Activated T-cell treated with anti-CD3 and anti-CD28 coated beads for 4 hours (primary cell): Measurements from ENCODE around the gene RNF112.
"Not testable (repeated sequence)": the region's sequence is repeated elsewhere in the genome, so short reads cannot be mapped to it uniquely, and the experiment has no call there.

Experiments
- DNase-seq: peaks from one replicate; pipeline ENCODE4 v3.0.0-alpha.2; 2020

The RNF112 gene

DNA sequence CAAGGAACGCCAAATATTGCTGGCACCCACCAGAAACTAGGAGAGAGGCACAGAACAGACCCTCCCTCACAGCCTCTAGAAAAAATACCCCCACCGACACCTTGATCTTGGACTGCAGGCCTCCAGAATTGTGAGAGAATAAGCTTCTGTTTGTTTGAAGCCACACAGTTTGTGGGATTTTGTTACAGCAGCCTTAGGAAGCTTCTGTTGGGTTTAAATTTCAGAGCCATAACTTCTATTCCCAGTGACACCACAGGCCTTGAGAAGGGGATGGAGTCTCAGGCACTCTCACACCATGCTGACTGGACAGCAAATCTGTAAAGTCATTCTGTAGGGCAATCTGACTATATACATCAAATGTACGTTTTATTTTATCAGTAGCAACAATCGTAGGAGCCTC lies 38.6 kb downstream of the RNF112 start:
- DNase-seq = no peak

DNA sequence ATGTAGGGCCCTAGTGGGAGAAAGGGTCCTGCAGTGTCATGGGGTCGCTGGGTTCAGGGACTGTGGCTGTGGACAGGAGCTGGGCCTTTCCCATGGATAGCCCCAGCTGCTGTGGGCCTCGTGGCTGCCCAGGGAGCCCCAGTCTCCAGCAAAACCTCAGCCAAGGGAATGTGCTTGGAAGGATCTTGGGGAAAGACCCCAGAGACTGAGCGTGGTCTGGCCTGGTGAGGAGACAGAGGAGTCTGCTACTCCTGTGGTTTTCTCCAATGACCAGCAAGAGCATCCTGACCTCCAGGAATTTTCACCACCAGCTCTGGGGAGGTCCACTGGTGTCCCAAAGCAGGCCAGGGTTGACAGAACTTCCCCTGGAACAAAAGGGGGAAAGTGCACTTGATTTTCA lies 42.3 kb downstream of the RNF112 start:
- DNase-seq = no peak

DNA sequence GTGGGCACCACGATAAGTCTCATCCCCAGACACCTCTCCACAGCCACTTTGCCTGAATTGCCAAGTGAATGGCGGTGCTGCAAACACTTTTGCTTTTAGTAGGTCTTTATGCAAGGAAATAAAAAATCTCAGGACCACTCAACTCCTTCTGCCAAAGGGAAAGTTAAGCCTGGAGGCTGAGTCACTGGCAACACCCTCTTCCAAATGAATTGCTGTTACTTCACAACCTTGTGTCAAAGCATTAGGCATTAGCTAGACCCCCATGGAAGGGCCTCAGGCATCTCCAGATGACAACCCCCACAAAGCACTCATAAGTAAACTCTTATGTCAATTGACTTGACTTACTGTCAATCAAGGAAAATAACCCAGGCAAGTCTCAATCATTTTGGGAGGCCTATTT lies 43.0 kb downstream of the RNF112 start:
- no peak for DNase-seq

DNA sequence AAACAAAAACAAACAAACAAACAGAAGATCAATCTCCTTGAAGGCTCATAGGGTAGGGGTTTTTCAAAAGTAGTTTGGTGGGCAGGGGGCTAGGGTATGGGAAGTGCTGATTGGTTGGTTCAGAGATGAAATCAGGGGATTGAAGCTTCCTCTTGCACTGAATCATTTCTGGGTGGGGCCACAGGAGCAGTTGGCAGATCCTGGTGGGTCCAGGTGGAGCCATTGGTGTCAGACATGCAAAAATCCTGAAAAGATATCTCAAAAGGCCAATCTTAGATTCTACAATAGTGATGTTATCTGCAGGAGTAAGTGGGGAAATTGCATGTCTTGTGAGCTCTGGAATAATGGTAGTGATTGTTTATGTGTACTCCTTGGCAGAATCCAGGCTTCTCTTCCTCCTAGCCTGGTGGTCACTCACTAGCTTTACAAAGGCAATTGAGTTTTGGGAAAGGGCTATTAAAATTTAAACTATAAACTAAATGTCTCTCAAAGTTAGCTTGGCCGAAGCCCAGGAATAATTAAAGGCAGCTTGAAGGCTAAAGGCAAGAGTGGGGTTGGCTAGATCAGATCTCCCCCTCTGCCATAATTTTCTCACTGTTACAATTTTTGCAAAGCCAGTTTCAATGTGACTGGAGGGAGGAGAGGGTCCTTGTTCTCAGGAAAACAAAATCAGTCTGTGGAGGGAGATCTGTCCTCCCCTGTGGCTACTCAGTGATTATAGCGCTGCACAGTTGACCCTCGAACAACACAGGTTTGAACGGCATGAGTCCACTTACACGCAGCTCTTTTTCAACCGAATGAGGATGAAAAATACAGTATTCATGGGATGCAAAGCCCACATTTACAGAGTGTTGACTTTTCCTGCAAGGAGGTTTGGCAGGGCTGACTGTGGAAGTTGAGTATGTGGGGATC lies 45.2 kb downstream of the RNF112 start:
- no peak for DNase-seq

DNA sequence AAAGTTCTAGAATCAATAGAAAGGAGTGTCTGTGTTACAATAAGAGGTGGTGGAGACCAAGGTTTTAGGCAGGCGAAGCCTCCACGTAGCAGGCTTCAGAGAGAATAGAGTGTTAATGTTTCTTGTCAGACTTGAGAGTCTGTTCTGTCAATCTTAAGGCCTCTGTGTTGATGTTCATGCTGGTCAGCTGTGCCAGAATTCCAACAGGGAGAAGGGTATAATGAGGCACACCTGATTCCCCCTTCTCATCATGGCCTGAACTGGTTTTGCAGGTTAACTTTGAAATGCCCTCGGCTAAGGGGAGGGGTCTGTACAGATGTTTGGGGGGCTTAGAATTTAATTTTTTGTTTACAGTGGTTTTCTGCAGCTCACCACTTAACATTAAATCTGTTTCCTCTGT lies 46.0 kb downstream of the RNF112 start:
- DNase-seq = no peak

DNA sequence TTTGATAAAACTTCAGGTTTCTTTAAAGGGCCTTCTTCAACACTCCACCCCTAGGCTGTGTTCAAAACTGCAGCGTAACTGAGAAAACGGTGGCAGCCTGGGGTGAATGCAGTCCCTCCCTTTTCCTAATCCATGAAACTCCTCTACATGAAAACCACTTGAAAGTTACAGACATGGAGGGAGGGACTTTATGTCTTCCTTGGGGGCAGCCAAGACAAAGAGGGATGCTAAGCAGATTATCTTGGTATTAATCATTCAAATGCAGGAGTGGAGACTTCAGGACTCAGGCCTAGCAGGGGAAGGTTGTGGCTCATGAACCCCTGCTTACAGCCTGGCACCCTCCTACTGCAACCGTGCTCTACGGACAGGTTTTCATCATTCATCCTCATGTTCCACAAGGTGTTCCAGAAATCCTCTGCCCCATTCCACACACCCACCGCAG lies 46.8 kb downstream of the RNF112 start:
- no peak for DNase-seq

DNA sequence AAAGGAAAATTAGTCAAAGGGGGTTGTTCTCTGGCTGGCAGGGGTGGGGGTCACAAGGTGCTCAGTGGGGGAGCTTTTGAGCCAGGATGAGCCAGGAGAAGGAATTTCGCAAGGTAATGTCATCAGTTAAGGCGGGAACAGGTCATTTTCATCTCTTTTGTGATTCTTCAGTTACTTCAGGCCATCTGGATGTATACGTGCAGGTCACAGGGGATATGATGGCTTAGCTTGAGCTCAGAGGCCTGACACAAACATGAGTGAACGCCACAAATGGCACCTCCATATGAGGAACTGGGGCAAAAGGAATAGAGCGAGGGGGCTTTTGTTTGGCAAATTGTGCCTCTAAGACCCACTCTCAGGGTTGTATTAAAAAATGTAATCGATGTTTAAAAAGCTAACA lies 47.4 kb downstream of the RNF112 start:
- DNase-seq = not testable (repeated sequence)

DNA sequence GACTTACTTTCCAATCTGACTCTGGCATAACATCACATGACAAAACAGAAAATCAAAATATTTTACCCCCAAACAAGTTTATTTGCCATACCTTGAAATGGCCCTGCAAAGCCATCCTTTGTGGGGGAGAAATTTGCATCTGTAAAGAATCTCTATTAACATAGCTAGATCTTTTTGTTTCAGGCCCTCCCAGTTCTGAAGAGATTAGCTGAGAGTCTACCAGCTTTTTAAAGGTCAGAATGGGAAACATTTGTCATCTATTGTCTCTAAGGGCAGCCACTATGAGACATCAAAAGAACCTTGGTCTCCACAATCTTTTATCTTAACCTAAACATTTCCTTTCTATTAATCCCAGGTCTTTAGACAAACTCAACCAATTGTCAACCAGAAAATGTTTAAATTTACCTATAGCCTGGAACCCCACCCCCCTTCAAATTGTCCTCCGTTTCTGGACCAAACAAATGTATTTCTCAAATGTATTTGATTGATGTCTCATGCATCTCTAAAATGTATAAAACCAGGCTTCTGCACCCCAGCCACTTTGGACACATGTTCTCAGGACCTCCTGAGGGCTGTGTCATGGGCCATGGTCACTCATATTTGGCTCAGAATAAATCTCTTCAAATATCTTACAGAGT lies 48.1 kb downstream of the RNF112 start:
- DNase-seq = not testable (repeated sequence)

DNA sequence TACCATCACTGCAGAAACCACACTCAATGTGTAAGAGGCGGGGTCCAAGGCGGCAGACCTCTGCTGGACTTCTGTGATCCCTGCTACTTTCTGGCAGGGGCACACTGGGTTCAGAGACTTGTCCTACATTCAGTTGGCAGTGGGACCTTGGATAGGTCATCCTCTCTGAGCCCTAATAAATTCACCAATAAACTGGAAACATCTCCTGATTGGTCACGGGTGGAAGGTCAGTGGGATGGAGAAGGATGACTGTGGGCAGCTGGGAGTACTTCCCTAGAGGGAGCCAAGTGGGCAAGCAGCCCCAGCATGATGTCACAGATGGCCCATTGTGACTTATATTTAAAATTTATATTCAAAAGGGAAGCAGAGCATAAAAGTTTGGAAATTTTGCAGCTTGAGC lies 49.7 kb downstream of the RNF112 start:
- DNase-seq = no peak

DNA sequence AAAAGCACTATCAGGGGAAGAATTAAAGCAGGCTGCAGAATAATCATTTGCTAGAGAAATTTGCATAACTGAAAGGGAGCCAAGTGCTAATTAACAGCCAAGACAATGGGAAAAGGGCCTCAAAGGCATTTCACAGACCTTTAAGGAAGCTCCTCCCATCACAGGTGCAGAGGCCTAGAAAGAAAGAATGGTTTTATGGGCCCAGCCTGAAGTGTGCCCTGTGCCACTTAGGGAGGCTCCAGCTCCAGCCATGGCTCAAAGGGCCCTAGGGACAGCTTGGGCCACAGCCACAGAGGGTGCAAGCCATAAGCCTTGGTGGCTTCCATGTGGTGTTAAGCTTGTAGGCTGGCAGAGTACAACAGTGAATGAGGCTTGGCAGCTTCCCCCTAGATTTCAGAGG lies 50.1 kb downstream of the RNF112 start:
- no peak for DNase-seq

DNA sequence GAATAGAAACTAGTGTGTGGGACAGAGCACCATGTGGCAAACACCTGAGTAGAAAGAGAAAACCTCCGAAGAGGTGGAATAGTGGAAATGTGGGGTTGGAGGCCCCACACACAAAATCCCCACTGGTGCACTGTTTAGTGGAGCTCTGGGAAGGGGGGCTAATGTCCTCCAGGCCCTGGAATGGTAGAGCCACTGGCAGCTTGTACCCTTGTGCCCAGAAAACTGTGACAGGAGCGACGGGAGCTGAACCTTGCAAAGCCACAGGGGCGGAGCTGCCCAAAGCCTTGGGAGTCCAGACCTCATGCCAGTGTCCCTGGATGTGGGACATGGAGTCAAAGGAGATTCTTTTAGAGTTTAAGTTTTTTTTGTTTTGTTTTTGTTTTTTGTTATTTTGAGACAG lies 50.6 kb downstream of the RNF112 start:
- DNase-seq = no peak

DNA sequence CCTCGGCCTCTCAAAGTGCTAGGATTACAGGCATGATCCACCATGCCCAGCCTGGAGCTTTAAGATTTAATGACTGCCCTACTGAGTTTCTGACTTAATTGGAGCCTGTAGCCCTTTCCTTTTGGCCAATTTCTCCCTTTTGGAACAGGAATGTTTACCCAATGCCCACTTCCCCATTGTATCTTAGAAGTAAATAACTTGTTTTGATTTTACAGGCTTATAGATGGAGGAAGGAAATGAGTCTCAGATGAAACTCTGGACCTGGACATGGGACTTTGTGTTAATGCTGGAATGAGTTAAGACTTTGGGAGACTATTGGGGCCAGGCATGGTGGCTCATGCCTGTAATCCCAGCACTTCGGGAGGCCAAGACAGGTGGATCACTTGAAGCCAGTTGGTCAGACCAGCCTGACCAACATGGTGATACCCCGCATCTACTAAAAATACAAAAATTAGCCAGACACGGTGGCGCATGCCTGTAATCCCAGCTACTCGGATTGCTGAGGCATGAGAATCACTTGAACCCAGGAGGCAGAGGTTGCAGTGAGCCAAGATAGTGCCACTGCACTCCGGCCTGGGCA lies 51.5 kb downstream of the RNF112 start:
- not testable (repeated sequence) for DNase-seq

DNA sequence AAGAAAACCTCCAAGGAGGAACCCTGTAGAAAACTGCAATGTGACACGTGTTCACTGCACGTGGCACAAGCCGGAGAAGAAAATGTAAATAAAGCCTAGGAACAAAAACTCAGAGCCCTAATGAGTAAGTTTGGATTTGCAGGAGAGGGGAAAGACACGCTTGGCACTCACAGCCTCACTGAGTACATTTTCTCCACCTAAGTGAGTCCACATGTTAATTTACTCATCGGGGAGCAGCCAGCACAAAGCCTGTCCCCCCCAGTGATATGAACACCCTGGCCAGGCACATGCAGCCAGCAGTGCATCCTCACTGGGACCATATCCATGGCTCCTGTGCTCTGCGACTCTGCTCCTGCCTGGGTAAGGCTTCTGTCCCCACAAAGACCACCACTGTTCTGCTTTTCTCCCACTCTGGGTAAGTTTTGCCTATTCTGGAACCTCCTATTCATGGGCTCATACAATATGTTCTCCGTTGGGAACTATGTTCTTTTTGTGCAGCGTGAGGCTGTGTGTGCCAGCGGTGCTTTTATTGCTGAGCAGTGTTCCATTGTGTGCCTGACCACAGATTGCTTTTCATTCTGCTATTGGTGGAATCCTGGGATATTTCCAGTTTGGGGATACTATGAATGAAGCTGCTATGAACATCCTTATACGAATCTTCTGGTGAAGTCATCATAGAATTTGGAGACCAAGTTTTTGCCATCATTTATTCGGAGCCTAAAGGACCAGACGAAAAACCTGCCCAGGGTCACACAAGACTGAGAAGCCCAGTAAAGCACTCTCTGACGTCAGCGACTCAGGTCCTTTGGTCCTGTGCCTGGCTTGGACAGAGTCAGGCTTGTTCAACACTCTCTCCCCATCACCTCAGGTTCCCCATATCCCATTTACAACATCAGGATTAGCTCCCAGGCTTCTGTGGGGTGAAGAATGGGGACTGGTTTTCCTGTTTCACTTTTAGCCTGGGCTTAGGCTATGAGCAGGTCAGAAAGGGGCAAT lies 53.3 kb downstream of the RNF112 start:
- DNase-seq = no peak
